Measurements from ENCODE around the gene CPXM2. TPM values are rescaled to one million over a fixed set of nuclear protein-coding genes. Genes with fewer than 3 reads are reported as not detected.

Gene CPXM2
- total RNA-seq, 4 donors from 2014 or later, result 56.8 to 150 (median 96.9) TPM

DNA sequence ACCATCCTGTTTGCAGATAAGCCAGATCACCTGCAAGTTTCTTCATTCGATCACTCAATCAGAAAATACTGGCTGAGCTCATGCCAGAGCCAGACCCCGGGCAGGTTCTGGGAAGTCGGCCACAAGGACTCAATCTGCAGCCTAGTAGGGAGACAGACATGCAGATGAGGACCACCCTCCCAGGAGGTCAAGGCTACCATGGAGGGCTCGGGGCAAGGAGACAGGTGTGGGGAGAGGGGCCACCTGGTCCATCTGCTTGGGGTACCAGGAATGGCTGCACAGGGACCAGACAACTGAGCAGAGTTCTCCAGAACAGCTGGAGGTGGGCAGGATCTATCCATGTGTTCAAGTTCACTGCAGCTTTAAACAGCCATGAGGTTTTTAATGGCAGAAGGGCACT is 16.8 kb upstream of the CPXM2 start:
- TF ChIP-seq, protein P1, sequence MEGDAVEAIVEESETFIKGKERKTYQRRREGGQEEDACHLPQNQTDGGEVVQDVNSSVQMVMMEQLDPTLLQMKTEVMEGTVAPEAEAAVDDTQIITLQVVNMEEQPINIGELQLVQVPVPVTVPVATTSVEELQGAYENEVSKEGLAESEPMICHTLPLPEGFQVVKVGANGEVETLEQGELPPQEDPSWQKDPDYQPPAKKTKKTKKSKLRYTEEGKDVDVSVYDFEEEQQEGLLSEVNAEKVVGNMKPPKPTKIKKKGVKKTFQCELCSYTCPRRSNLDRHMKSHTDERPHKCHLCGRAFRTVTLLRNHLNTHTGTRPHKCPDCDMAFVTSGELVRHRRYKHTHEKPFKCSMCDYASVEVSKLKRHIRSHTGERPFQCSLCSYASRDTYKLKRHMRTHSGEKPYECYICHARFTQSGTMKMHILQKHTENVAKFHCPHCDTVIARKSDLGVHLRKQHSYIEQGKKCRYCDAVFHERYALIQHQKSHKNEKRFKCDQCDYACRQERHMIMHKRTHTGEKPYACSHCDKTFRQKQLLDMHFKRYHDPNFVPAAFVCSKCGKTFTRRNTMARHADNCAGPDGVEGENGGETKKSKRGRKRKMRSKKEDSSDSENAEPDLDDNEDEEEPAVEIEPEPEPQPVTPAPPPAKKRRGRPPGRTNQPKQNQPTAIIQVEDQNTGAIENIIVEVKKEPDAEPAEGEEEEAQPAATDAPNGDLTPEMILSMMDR (IDR thresholded peaks at IDR 0.05), result no peak
- TF ChIP-seq POLR2A (IDR thresholded peaks at IDR 0.05; ENCODE audit: low read depth), result no peak
- no peak for DNase-seq (ENCODE audit: extremely low spot score)
- H3K27ac ChIP-seq (replicated peaks in 1 of 4), result no peak overlapping the region
- no peak overlapping the region for H3K4me3 ChIP-seq
- H3K4me1 ChIP-seq, result peaks cover 0 to 81% (median 72%) of the 10 kb centered on the region in 4 donors
- 89% methylated on average over 3 of the region's 4 CpGs for WGBS
- H3K27me3 ChIP-seq, result no peaks in the 10 kb centered on the region
- no peaks in the 10 kb centered on the region for H3K9me3 ChIP-seq
- H3K36me3 ChIP-seq, result no peaks in the 10 kb centered on the region
- intact Hi-C loops (cut with DNase I), result no loop called here

DNA sequence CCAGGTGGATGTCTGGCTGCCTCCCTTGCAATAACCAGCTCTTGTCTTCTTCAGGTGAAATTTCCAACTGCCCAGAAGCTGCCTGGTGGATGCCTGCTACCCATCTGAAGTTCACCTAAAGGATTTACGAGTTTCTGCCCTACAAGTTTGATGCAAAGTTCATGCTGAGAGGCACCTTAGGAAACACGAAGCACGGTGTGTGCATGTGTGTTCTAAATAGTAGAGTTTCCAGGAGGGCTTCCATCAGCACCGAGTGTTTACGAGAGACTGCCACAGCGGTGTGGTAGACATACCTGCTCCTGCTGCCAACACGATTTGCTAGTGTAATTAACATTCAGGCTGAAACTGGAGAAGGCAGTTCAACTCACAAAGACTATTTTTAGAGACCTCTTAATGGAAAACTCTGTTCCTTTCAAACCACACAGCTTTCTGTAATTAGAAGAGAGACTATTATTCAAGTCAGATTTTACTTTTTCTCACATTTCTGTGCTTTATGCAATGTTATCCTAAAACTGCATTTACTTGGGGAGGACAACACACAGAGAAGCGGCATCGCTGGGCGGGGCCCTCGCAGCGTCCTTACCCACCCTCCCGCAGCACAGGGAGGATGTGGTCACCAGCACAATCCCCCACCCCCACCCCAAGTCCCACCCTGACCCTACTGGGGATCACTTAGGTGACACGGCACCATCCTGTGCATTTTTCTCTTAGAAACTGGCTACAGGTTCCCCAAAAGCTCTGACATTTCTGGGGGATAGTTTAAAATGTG is 15.5 kb upstream of the CPXM2 start:
- H3K27ac ChIP-seq (replicated peaks in 1 of 4), result peak overlapping the region; percentile 58 to 76 (median 71)
- no peak overlapping the region for H3K4me3 ChIP-seq
- TF ChIP-seq POLR2AphosphoS5 (IDR thresholded peaks at IDR 0.05), result peak; percentile 39 to 55
- no peak for TF ChIP-seq POLR2A (IDR thresholded peaks at IDR 0.05; ENCODE audit: low read depth)
- no peaks in the 10 kb centered on the region for H3K27me3 ChIP-seq
- H3K4me1 ChIP-seq, result peaks cover 0 to 74% (median 61%) of the 10 kb centered on the region in 4 donors
- DNase-seq (ENCODE audit: extremely low spot score), result no peak
- WGBS, result 44% methylated on average over 14 of the region's 14 CpGs
- H3K36me3 ChIP-seq, result no peaks in the 10 kb centered on the region
- intact Hi-C loops (cut with DNase I), result no loop called here
- no peaks in the 10 kb centered on the region for H3K9me3 ChIP-seq

DNA sequence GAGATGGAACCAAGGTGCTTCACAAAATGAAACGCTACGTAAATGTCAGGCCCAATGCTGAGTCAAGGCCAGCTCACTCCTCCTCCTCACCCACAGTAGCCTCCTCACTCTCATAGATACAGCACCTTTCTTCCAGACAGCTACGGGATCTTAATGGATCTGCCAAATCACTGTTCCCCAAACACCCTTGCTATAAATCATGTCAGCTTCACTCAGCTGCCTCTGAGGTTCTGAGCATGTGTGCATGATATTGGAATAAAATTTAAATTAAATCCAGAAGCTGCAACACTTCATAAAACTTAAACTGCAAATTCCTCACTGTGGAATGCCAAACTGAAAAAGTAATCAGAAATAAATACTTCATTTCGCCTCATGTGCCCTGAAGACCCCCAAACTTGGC is 14.7 kb upstream of the CPXM2 start:
- Histone ChIP-seq H3K9me3 (no peaks in the 10 kb centered on the region), H3K27ac (replicated peaks in 1 of 4) (peak overlapping the region in 3 of 4 donors; percentile 68 to 76 (median 74)), H3K36me3 (no peaks in the 10 kb centered on the region), H3K27me3 (no peaks in the 10 kb centered on the region), H3K4me3 (no peak overlapping the region), H3K4me1 (peaks cover 0 to 68% (median 55%) of the 10 kb centered on the region in 4 donors)
- 42% methylated on average over 4 of the region's 4 CpGs for WGBS
- DNase-seq (ENCODE audit: extremely low spot score), result no peak
- intact Hi-C loops (cut with DNase I), result no loop called here
- TF ChIP-seq POLR2AphosphoS5 (IDR thresholded peaks at IDR 0.05), result no peak

DNA sequence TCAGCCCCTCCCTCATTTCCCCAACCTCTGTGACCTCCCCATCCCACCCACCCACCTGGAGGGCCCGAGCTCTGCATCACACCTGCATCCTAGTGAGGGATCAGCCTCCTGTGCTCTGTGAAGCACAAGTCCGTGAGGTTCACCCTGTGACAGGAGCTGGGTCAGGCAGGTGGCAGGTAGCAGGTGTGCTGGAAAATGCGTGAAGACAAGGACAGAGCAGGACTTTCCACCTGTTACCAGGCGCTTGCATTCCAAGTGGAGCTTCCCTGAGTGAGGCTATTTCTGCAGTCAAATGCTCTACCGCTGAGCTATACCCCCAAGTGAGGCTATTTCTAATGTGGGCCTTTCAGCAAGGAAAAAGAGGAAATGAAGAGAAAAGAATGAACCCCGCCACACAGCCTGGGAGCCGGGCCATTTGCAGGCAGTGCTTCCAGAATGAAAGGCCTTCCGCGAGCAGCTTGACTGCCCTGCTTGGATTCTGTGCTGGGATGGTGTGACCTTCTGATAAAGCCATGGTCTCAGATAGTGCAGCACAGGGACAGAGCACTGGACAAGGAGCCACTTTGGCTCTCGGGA is 13.3 kb upstream of the CPXM2 start:
- TF ChIP-seq EP300 (IDR thresholded peaks at IDR 0.05) (no peak), POLR2A (IDR thresholded peaks at IDR 0.05; ENCODE audit: low read depth) (no peak), POLR2AphosphoS5 (IDR thresholded peaks at IDR 0.05) (no peak)
- TF ChIP-seq, protein P1 (IDR thresholded peaks at IDR 0.05), result no peak
- Histone ChIP-seq H3K27me3 (no peaks in the 10 kb centered on the region), H3K27ac (replicated peaks in 1 of 4) (peak overlapping the region in 2 of 4 donors; percentile 59 to 64), H3K9me3 (peaks cover 0 to 6% (median 2%) of the 10 kb centered on the region in 4 donors), H3K36me3 (no peaks in the 10 kb centered on the region), H3K4me1 (peaks cover 0 to 68% (median 55%) of the 10 kb centered on the region in 4 donors), H3K4me3 (no peak overlapping the region)
- DNase-seq (ENCODE audit: extremely low spot score), result no peak
- WGBS, result 90% methylated on average over 10 of the region's 10 CpGs
- intact Hi-C loops (cut with DNase I), result no loop called here

DNA sequence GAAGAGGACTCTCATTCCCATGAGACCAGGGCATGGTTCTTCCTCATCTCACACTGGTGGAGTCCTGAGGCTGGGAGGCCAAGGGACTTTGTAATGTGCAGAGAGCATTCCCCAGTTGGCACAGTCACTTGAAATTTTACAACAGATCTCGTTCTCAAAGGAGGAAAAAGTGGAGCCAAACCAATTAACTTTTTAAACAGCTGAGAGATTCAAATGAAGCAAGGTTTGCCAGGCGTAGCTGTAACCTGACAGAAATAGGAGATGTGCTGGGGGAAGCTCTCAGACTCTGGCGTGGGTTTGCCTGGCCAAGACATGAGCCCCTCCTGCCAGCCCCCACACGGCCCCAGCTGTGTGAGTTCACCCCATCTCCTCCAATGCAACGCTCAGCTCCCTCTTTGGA is 12.0 kb upstream of the CPXM2 start:
- no peak for DNase-seq (ENCODE audit: extremely low spot score)
- peaks cover 0 to 58% (median 52%) of the 10 kb centered on the region in 4 donors for H3K4me1 ChIP-seq
- intact Hi-C loops (cut with DNase I), result no loop called here
- peak overlapping the region; percentile 5 to 64 (median 62) for H3K27ac ChIP-seq (replicated peaks in 1 of 4)
- TF ChIP-seq POLR2A (IDR thresholded peaks at IDR 0.05; ENCODE audit: low read depth), result no peak
- TF ChIP-seq EP300 (IDR thresholded peaks at IDR 0.05), result no peak
- TF ChIP-seq, protein P1 (IDR thresholded peaks at IDR 0.05), result no peak
- TF ChIP-seq POLR2AphosphoS5 (IDR thresholded peaks at IDR 0.05), result no peak
- H3K4me3 ChIP-seq, result no peak overlapping the region
- 36% methylated on average over 5 of the region's 5 CpGs for WGBS
- H3K9me3 ChIP-seq, result peaks cover 0 to 6% (median 2%) of the 10 kb centered on the region in 4 donors
- H3K27me3 ChIP-seq, result no peaks in the 10 kb centered on the region
- no peaks in the 10 kb centered on the region for H3K36me3 ChIP-seq

Data from esophagus muscularis mucosa (tissue), 4 donors.